HG03064 (cell line): ENCODE measurements around the gene ASAP2.
"Not testable (repeated sequence)": the region's sequence is repeated elsewhere in the genome, so short reads cannot be mapped to it uniquely, and the experiment has no call there.

Experiments
- ATAC-seq: cut with Tn5 transposase; IDR thresholded peaks from one replicate; pipeline ENCODE4 v1.9.1; 2021; ENCODE audit warnings: low read depth; ENCODE audit not compliant: unreplicated experiment

ASAP2 gene

DNA sequence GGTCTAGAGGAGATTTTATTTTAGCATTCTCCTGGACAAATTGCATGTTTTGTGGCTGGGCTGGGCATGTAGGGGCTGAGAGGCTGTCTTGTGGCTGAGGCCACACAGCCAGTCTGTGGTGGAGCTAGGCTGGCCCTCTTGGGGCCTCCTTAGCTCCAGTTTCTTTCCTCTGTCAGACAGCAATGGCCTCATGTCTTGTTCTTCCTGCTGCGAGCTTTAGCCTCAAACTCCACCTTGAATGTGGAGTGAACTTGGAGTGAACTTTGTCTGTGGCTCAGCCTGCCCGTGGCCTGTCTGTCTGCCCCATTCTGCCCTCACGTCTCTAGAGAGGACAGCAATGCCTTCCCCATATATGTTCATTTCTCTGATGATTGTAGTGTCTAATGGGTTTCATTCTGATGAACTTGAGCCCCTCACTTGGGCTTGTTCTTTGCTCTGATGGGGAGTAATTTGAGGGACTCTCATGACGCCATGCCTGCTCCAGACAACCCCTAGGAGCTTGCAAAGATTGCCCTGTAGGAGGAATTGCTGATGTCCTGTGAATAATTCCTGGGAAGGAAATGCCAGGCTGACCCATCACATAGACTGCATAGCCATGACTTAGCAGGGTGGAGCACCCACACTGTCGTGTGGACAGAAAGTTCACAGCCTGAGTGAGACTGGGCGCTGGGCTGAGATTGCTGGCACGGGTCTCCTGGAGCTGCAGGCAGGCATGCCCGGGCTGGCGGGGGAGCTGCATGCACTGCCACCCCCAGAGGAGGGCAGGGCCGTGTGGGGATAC is 42.6 kb downstream of the ASAP2 start:
- no peak for ATAC-seq

DNA sequence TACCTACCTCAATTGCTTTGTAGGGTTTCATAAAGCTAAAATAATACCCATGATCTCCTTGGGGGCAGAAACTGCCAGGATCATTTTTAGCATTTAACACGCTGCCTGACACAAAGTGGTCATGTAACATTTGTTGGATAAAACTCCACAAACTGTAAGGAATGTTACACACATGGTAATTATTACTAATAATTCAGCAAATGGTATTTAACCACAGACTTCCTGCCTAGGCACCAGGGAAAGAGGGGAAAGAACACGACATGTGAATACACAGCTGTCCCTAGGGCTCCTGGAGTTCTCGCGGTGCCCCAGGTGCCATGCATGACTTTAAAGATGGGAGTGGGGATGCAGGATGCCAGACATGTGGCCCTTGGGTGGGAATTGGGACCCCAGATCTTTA is 43.5 kb downstream of the ASAP2 start:
- ATAC-seq = no peak

GRCh38 chr2:9250498-9251153 is 44.0 kb downstream of the ASAP2 start:
- no peak for ATAC-seq

DNA sequence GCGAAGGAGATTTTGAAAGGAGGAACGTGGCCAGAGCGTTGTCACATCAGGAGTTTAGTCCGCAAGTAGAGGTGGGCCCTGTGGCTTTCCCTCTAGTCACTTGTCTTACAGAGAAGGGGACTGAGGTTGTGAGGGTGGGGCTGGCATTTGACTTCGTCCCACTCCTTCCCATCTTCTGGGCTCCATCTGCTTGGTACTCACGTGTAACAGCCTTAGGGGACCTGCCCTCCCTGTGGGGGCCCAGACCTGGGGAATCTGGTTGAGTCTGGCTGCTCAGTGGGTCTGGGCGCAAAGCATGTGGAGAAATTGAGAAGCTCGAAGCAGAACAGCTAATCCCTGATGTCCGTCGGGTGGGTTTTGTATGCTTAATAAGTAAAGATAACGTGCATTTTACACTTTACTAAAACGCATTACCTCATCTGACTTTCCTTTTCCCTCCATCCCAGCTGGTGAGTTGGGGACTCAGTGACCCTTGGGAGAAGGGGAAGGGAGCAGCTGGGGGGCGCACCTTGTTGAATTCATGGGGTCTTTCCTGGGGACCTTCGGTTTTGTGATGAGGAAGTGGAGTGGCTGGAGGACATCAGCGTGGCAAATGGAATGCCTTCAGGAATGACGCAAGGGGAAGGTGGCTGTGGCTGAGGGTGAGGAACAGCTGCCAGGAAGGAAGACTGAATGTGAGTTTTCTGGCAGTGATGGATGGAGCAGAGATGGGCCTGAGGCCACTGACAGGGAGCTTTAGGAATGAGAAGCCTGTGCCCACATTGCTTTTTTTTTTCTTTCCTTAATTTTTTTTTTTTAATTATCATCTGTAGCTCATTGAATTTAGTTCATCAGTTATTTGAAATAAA is 44.8 kb downstream of the ASAP2 start:
- ATAC-seq = no peak

DNA sequence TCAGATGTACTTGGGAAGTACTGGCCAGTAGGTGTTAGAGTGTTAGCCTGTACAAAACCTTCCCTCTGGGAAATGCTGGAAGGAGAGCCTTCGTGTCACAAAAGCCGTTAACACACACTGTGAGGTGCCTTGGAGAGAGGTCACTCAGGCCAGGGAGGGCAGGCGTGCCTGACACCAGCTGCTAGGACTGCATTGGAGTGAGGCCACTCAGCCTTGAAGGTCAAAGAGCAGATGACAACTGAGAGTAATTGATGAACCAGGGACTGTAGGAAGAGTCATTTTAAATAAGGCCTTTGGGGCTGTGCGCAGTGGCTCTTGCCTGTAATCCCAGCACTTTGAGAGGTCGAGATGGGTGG is 45.4 kb downstream of the ASAP2 start:
- ATAC-seq = no peak

DNA sequence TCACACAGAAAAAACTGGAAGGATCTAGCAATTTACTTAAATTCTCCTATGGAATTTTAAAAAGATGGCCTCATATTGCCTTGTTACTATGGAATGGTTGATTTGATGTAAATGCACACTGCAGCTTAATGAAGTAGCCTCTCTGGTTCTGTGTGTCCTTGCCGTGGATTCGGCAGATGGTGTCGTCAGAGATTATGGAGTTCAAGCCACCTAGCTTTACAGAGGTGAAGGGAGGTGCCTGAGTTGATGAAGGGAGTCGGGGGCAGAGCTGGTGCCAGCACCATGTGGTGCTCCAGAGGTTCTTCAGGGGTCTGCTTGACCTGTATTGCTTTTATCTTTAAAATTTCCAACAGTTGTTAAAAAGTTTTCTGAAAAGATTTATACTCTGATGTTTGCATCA is 48.8 kb downstream of the ASAP2 start:
- ATAC-seq = no peak

DNA sequence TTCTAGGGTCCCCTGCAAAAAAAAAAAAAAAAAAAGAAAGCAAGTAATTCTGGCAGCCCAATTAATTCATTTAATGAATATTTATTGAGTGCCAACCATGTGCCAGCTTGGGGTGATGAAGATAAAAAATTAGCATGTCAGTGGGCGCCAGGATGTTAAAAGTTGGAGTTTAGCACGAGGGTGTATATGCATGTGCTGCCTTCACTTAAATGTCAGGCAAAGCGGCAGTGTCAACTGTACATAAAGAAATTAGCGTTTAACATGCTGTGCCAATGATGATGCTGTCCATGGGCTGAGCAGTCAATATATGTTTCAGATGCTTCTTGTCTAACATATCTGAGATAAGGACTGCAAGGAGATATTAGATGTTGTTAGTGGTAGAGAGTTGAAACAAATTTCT is 49.5 kb downstream of the ASAP2 start:
- no peak for ATAC-seq

DNA sequence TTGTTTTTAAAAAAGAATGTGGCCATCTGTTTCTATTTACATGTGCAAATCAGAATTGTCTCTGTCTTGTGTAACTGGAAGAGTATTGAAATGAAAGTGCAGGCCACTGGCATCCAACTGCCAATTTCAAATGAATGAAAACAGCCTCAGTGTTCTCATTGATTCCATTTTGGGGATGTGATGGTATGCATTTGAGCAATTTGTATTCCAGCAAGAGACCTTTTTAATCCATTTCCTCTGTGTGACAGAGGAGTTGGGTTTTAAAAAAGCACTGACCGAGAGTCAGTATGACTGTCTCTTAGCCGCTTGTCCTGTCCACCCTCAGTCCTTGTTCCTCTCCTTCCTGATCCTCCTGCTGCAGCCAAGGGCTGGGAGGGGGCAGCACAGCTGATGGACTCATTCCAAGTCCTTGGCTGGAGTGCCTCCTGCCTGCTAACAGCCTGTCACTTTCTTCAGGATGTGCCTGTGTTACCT is 50.0 kb downstream of the ASAP2 start:
- ATAC-seq = no peak

DNA sequence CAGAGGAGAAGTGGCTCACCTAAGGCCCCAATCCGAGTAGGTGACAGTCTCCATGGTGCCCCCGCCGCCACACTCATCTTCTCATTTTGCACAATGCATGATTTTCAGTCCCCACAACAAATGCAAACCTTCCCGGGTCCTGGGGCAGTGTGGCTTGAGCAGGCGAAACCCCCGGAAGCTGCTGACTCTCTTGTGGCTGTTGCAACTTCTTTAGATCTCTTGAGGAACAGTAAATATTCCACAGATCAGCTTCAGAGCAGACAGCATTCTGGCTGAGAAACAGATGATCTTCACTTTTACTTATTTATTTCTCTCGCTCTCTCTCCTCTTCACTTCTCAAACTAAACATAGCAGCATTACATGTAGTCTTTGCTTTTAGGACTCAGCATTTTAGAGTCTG is 51.9 kb downstream of the ASAP2 start:
- no peak for ATAC-seq

DNA sequence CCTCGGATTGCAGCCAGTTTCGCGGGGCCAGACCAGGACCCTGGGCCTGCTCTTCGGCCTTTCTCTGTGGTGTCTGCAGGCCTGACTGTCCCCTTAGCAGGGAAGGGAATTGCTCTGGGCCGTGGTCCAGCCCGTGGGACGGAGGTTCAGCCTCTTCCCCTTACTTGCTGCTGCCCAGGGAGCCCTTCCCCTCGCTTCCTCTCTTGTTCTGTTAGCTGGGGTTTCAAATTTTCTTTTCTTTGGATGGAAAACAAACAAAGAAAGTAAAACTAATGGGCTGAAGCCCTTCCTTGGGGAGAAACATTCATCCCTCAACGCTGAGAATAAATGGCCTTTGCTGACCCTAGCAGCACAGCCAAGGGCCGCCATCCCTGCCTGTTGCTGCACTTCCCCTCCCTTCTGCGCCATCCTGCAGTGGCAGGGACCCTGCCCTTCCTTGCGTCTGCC is 52.4 kb downstream of the ASAP2 start:
- ATAC-seq = no peak

GRCh38 chr2:9260464-9260918 is 53.9 kb downstream of the ASAP2 start:
- ATAC-seq = no peak

- ATAC-seq = no peak
Observed at GRCh38 chr2:9261231-9261883, 54.7 kb downstream of the ASAP2 start.

DNA sequence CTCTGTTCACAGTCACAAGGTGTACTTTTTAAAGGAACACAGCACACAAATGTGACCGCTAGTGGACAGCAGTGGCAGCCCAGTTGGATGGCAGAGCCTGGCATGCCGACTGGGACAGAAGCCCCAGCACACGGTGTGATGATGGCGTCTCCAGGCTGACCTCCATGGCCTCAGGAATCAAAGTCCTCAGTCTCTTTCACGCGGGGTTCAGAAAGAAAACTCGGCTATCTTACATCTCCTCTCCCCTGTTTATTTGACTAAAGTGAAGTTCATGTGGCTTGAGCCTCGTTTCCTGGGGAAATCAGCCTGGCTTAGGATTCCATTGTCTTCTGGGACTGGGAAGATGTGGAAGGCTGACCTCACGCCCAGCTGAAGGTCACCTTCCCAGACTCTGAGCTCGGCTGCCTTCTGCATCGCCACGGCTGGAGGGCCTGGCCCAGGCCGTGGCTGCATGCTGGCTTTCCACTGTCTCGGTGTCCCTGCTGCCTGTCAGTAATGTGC is 56.1 kb downstream of the ASAP2 start:
- ATAC-seq = no peak

DNA sequence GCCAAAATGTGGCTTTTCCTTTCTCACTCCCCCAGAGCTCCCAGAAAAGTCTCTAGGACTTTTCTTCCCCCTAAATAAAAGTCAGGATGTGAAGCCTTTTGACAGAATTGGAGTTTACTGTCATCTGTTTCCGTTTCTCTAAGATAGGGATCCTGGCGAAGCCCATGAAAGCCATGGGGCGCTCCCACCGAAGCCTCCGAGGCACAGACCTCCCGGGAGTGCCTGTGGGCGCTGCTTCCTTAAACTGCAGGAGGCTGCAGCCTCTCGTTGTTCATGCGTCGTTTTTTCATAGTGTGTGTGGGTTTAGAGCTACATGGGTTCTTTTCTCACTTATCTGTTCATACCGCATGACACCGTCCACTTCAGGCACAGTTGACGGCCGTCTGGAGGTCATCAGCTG is 56.8 kb downstream of the ASAP2 start:
- ATAC-seq = no peak

- no peak for ATAC-seq
Observed at GRCh38 chr2:9264301-9264700, 57.7 kb downstream of the ASAP2 start.

- ATAC-seq = no peak
Observed at GRCh38 chr2:9266711-9267110, 60.1 kb downstream of the ASAP2 start.

DNA sequence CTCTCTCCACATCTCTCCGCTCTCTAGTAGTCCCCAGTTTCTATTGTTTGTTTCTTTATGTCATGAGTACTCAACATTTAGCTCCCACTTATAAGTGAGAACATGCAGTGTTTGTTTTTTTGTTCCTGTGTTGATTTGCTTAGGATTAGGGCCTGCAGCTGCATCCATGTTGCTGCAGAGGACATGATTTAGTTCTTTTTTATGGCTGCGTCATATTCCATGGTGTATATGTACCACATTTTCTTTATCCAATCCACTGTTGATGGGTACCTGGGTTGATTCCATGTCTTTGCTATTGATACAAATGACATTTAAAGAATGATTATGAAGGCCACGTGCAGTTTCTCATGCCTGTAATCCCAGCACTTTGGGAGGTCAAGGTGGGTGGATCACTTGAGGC is 60.7 kb downstream of the ASAP2 start:
- ATAC-seq = not testable (repeated sequence)

DNA sequence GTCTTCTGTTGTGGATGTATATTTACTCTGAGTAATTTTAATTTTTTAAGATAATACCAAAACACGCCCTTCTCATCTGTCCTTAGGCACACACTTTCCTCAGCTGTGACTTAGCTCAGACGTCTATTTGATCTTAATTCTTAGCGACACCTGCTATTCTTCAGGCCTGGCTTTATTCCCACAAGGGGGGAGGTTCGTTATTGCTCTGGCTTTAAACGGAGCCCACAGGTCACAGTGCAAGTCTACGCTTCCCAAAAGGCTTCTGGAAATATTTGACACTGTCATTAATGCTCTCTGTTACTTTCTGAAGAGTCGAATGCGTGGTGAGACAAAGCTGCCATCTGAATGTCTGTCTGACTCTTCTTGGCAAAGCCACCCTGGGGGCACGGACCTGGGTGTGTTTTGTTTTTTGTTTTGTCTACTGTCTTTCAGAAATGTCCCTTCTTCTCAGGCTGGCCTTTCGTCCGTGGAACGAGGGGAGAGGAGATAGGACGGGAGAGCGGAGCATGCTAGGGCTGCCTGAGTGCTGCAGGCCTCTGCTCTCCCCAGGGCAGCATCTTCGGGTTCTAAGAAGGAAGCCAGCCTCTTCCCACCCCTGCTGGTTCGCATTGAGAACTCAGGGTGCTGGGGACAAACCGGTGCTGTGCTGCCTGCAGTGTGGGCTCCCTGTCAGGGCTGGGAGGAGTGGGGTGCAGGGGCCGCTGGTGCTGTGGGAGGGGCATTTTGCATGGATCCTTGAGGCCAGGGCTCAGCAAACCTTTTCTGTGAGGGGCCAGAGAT is 61.9 kb downstream of the ASAP2 start:
- no peak for ATAC-seq

DNA sequence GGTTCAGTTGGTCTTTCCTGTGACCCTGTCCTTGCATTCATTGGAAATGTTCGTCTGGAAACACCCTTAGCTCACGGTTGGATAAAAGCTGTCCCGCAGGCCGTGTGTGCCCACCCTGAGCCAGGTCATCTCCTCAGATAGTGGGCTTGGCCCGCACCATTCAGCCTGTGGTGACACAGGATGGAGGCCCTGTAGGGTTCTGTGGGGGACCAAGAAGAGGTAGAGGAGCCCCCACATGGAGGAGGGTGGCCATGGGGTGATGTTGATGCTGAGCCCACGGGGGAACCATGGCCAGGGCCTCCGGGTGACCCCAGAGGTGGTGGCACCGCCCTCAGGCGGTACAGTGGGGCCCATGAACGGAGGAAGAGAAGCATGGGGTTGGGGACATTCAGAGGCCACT is 62.7 kb downstream of the ASAP2 start:
- no peak for ATAC-seq
